PC-3 (cell line): Measurements from ENCODE around the gene IL1RAPL2. TPM values are rescaled to one million over a fixed set of nuclear protein-coding genes. Genes with fewer than 3 reads are reported as not detected.

Source experiments
- ATAC-seq: fragments of 200-7000 bp; cut with Tn5 transposase; 2 replicates; pipeline ENCODE4 v1.9.1; 2020; ENCODE audit warnings: mild to moderate bottlenecking, moderate library complexity
- BruUV-seq: library from RNA; stranded (reverse); fragments of 400-500 nt; replicated peaks from 2 replicates; lab custom pipeline; 2021; lab: Mats Ljungman, UMichigan
- CTCF ChIA-PET: fragments of 300-600 bp; sonication (Branson Sonifier 250); formaldehyde crosslinking; loops from one replicate; lab custom pipeline; 2022; ENCODE audit warnings: antibody characterized with exemption; lab: Charles Lee
- POLR2A ChIA-PET: fragments of 300-600 bp; sonication (Branson Sonifier 250); formaldehyde crosslinking; loops from one replicate; lab custom pipeline; 2022; ENCODE audit warnings: antibody characterized with exemption; ENCODE audit not compliant: unreplicated experiment; lab: Charles Lee
- DNase-seq: peaks from one replicate; pipeline ENCODE4 v3.0.0-alpha.2; 2015
- H2AFZ ChIP-seq: fragments of 300-600 bp; sonication (generic); 2 replicates; pipeline ENCODE4 v1.6.0; 2016; ENCODE audit warnings: antibody characterized with exemption, low read length
- H3F3A ChIP-seq: fragments of 300-600 bp; sonication (generic); one replicate; pipeline ENCODE4 v1.6.0; 2017; ENCODE audit warnings: antibody characterized with exemption, low read length, control low read depth, mild to moderate bottlenecking; ENCODE audit not compliant: unreplicated experiment
- H3K27ac ChIP-seq: fragments of 300-600 bp; sonication (generic); 2 replicates; pipeline ENCODE4 v1.5.1; 2016; ENCODE audit warnings: mild to moderate bottlenecking, low read length
- H3K27me3 ChIP-seq: fragments of 300-600 bp; sonication (generic); 2 replicates; pipeline ENCODE4 v1.6.1; 2016; ENCODE audit warnings: low read length, mixed read lengths
- H3K36me3 ChIP-seq: fragments of 300-600 bp; sonication (generic); 2 replicates; pipeline ENCODE4 v1.6.1; 2016; ENCODE audit warnings: low read depth, mixed run types, low read length, mixed read lengths
- H3K4me1 ChIP-seq: fragments of 300-600 bp; sonication (generic); 2 replicates; pipeline ENCODE4 v1.5.1; 2016; ENCODE audit warnings: low read length; ENCODE audit not compliant: insufficient read depth
- H3K4me2 ChIP-seq: fragments of 300-600 bp; sonication (generic); 2 replicates; pipeline ENCODE4 v1.6.0; 2016; ENCODE audit warnings: low read length
- H3K4me3 ChIP-seq: fragments of 300-600 bp; sonication (generic); 2 replicates; pipeline ENCODE4 v1.5.1; 2016; ENCODE audit warnings: mild to moderate bottlenecking, low read length, mixed read lengths
- H3K79me2 ChIP-seq: fragments of 300-600 bp; sonication (generic); 2 replicates; pipeline ENCODE4 v1.6.1; 2017; ENCODE audit warnings: low read length, mixed read lengths
- H3K9ac ChIP-seq: fragments of 300-600 bp; sonication (generic); 2 replicates; pipeline ENCODE4 v1.6.0; 2016; ENCODE audit warnings: mild to moderate bottlenecking, low read length
- H3K9me2 ChIP-seq: fragments of 300-600 bp; sonication (generic); replicated peaks from 2 replicates; pipeline ENCODE4 v1.6.1; 2016; ENCODE audit warnings: mixed run types, low read length, mixed read lengths
- H3K9me3 ChIP-seq: fragments of 300-600 bp; sonication (generic); 2 replicates; pipeline ENCODE4 v1.6.1; 2016; ENCODE audit warnings: low read length, mixed read lengths
- H4K20me1 ChIP-seq: fragments of 300-600 bp; sonication (generic); 2 replicates; pipeline ENCODE4 v1.6.1; 2016; ENCODE audit warnings: low read length, mixed read lengths
- EZH2 ChIP-seq: fragments of 300-600 bp; sonication (generic); IDR thresholded peaks from one replicate; pipeline ENCODE4 v1.6.1; 2017; ENCODE audit warnings: antibody characterized with exemption, mild to moderate bottlenecking, low read length; ENCODE audit not compliant: unreplicated experiment
- EZH2phosphoT487 ChIP-seq: fragments of 300-600 bp; sonication (generic); IDR thresholded peaks from 2 replicates; pipeline ENCODE4 v1.6.1; 2018; ENCODE audit warnings: mild to moderate bottlenecking, antibody characterized with exemption, low read length, borderline replicate concordance
- intact Hi-C: fragments of 100-400 bp; cut with micrococcal nuclease; formaldehyde crosslinking; loops from 2 replicates; pipeline ENCODE4 v1.9.0; 2023
- total RNA-seq: library from RNA; depleted of rRNA; stranded (reverse); fragments of >200 nt; gene quantifications from 2 replicates; pipeline ENCODE4 v1.2.3, GENCODE V29; 2014
- TF ChIP-seq, protein P1 (sequence below): fragments of 300-600 bp; sonication (generic); conservative IDR thresholded peaks from 2 replicates; pipeline ENCODE4 v1.5.1; 2017; ENCODE audit warnings: antibody characterized with exemption, low read depth, mild to moderate bottlenecking, low read length

Gene IL1RAPL2
- total RNA-seq, 1 experiment from 2014 or later, result 0.62 TPM

DNA sequence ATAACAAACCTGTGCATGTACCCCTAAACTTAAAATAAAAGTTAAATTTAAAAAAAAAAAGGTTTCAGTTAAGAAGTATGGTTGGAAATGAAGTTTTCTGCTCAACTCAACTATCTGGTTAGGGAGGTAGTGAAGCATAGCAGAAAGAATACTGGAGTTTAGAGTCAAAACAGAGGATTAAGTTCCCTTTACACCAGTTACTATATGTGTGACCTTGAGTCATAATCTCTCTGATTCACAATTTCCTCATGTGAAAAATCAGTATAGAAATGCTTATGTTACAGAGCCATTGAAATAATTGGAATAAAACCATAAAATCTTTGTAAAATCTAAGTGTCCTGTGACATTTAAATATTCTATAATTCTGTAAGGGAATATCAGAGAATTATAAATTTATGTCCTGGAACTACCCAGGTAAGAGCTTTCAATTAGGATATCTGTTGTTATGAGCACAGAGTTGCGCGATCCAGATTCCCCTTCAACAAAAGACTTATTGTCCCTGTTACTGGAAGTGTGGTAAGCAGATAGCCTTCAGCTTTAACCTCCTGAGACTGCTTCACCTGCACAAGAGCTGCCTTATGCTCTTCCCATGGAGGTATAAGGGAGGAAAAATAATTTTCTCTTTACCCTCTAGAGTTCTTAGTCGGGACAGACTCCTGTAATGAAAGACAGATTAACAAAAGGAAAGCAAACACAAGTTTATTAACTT lies 1052.5 kb downstream of the IL1RAPL2 start:
- H3K9me2 ChIP-seq, result no peaks in the 10 kb centered on the region
- peak; percentile 27 for DNase-seq
- no peaks in the 10 kb centered on the region for H3K79me2 ChIP-seq
- no TSS peak for BruUV-seq
- no peaks in the 10 kb centered on the region for H3F3A ChIP-seq
- H3K4me2 ChIP-seq, result no peak overlapping the region
- no peak overlapping the region for H2AFZ ChIP-seq
- intact Hi-C loops, result no loop called here
- H3K27ac ChIP-seq, result no peak overlapping the region
- ChIA-PET CTCF (no interaction called here), POLR2A (no interaction called here)
- no peaks in the 10 kb centered on the region for H4K20me1 ChIP-seq
- H3K36me3 ChIP-seq, result no peaks in the 10 kb centered on the region
- H3K27me3 ChIP-seq, result no peaks in the 10 kb centered on the region
- ATAC-seq, result peak; percentile 35; the same call in 1 of the 2 replicates
- H3K9me3 ChIP-seq, result no peaks in the 10 kb centered on the region
- no peak overlapping the region for H3K4me3 ChIP-seq
- H3K9ac ChIP-seq, result no peak overlapping the region
- TF ChIP-seq, protein P1, sequence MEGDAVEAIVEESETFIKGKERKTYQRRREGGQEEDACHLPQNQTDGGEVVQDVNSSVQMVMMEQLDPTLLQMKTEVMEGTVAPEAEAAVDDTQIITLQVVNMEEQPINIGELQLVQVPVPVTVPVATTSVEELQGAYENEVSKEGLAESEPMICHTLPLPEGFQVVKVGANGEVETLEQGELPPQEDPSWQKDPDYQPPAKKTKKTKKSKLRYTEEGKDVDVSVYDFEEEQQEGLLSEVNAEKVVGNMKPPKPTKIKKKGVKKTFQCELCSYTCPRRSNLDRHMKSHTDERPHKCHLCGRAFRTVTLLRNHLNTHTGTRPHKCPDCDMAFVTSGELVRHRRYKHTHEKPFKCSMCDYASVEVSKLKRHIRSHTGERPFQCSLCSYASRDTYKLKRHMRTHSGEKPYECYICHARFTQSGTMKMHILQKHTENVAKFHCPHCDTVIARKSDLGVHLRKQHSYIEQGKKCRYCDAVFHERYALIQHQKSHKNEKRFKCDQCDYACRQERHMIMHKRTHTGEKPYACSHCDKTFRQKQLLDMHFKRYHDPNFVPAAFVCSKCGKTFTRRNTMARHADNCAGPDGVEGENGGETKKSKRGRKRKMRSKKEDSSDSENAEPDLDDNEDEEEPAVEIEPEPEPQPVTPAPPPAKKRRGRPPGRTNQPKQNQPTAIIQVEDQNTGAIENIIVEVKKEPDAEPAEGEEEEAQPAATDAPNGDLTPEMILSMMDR, result no peak
- TF ChIP-seq EZH2 (no peak), EZH2phosphoT487 (no peak)
- no peaks in the 10 kb centered on the region for H3K4me1 ChIP-seq

DNA sequence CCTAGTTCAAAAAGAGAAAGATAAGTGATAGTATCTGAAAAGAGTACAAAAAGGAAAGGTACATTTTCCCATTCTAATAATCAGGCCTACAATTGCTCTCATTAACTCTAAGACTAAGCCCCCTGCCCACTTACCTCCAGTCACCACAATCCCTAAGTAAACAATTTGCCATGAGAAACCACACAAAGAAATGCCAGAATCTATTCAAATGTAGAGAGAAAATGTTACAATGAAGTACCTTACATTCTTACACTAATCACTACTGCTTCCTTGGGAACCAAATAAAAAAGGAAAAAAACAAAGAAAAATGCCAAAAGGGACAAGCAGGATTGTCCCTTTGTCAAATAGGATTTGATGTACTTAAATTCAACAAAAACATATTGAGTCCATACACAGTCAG lies 1068.2 kb downstream of the IL1RAPL2 start:
- TF ChIP-seq, protein P1, result no peak
- TF ChIP-seq EZH2phosphoT487, result no peak
- TF ChIP-seq EZH2, result no peak
- H3K27me3 ChIP-seq, result no peaks in the 10 kb centered on the region
- H3K27ac ChIP-seq, result no peak overlapping the region
- peaks cover 24% of the 10 kb centered on the region for H3K4me1 ChIP-seq
- H3K4me3 ChIP-seq, result no peak overlapping the region
- no peak overlapping the region for H2AFZ ChIP-seq
- DNase-seq (no peak), ATAC-seq (no peak)
- intact Hi-C loops, result no loop called here
- no peaks in the 10 kb centered on the region for H3K79me2 ChIP-seq
- ChIA-PET POLR2A (no interaction called here), CTCF (no interaction called here)
- no peak overlapping the region for H3K9ac ChIP-seq
- no peak overlapping the region for H3K4me2 ChIP-seq
- 0 out of 2 replicates have a peak, but pooled peaks cover 3% of the 10 kb centered on the region for H3K9me2 ChIP-seq
- H3F3A ChIP-seq, result no peaks in the 10 kb centered on the region
- BruUV-seq, result no TSS peak
- H3K9me3 ChIP-seq, result no peaks in the 10 kb centered on the region
- H4K20me1 ChIP-seq, result no peaks in the 10 kb centered on the region
- H3K36me3 ChIP-seq, result no peaks in the 10 kb centered on the region

DNA sequence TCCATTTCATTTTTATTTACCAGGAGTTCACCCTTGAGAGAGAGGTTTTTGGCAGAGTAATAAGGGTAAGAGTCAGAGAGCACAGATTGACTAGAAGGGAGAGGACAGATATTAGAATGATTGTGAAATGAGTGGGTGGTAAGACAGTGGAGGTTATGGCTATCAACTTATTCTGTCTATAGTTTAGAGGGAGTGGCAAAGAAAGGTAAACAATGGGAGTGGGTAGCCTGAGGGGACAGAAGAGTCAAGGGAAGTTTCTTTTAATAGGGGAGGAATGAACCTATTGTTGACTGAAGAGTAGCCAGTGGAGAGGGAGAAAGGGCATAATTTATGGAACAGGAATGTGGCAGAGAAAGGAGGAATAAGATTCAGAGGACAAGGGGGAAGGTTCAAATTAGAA lies 1069.8 kb downstream of the IL1RAPL2 start:
- Histone ChIP-seq H2AFZ (no peak overlapping the region), H3K9me3 (no peaks in the 10 kb centered on the region), H3K27me3 (no peaks in the 10 kb centered on the region), H3F3A (no peaks in the 10 kb centered on the region), H3K9ac (no peak overlapping the region; the same call in 1 of the 2 replicates), H3K36me3 (no peaks in the 10 kb centered on the region), H3K4me2 (peak overlapping the region; percentile 72), H3K9me2 (0 out of 2 replicates have a peak, but pooled peaks cover 3% of the 10 kb centered on the region), H3K27ac (peak overlapping the region; percentile 75), H3K79me2 (no peaks in the 10 kb centered on the region), H3K4me3 (no peak overlapping the region), H3K4me1 (peaks cover 24% of the 10 kb centered on the region), H4K20me1 (no peaks in the 10 kb centered on the region)
- DNase-seq (peak; percentile 81), ATAC-seq (peak; percentile 85)
- TF ChIP-seq EZH2, result no peak
- TF ChIP-seq, protein P1, result no peak
- TF ChIP-seq EZH2phosphoT487, result no peak
- ChIA-PET CTCF (no interaction called here), POLR2A (no interaction called here)
- BruUV-seq, result no TSS peak
- intact Hi-C loops, result loop anchor here (1.0 kb wide), 1 partner anchor 25 kb away; no protein-coding TSS in a partner anchor
